ENCODE data around the gene CSF3R. TPM values are rescaled to one million over a fixed set of nuclear protein-coding genes. Genes with fewer than 3 reads are reported as not detected.

Gene CSF3R
- total RNA-seq, 1 donor = not detected

DNA sequence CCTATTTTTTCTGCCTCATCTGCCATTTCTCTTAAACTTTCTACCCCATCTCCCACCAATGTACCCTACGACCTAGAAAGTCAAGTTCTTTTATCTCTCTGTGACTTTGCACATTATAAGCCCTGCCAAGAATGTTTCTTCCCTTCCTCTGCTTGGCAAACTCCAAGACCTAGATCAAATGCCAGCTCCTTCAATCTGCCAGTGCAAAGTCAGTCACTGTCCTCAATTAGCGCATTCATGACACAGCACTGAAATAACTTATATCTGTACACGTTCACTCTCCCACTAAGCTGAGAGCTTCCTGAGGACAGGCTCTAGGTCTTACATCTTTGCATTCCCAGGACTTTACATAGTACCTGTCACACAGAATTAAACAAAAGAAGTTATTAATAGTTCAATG, 63.6 kb downstream of the CSF3R start:
- H3K36me3 ChIP-seq (ENCODE audit: insufficient read depth, low read length) = peaks cover 24% of the 10 kb centered on the region
- H3K79me2 ChIP-seq (ENCODE audit: insufficient read depth, low read length) = no peaks in the 10 kb centered on the region
- no peak overlapping the region for H3K4me2 ChIP-seq (ENCODE audit: insufficient read depth, low read length)
- H2AFZ ChIP-seq (ENCODE audit: low read length) = no peak overlapping the region
- no peak overlapping the region for H3K4me3 ChIP-seq (ENCODE audit: insufficient read depth, low read length)
- H3K9me3 ChIP-seq (ENCODE audit: low read depth, low read length) = no peaks in the 10 kb centered on the region
- no peak for DNase-seq (ENCODE audit: insufficient read length, low spot score, missing footprints)
- TF ChIP-seq, protein P1, sequence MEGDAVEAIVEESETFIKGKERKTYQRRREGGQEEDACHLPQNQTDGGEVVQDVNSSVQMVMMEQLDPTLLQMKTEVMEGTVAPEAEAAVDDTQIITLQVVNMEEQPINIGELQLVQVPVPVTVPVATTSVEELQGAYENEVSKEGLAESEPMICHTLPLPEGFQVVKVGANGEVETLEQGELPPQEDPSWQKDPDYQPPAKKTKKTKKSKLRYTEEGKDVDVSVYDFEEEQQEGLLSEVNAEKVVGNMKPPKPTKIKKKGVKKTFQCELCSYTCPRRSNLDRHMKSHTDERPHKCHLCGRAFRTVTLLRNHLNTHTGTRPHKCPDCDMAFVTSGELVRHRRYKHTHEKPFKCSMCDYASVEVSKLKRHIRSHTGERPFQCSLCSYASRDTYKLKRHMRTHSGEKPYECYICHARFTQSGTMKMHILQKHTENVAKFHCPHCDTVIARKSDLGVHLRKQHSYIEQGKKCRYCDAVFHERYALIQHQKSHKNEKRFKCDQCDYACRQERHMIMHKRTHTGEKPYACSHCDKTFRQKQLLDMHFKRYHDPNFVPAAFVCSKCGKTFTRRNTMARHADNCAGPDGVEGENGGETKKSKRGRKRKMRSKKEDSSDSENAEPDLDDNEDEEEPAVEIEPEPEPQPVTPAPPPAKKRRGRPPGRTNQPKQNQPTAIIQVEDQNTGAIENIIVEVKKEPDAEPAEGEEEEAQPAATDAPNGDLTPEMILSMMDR (IDR thresholded peaks at IDR 0.05; ENCODE audit: extremely low read depth, low read depth, low read length) = no peak
- H3K27me3 ChIP-seq (ENCODE audit: insufficient read depth, low read length) = no peaks in the 10 kb centered on the region
- no peak overlapping the region for H3K27ac ChIP-seq (ENCODE audit: low read depth, low read length)
- H3K4me1 ChIP-seq (ENCODE audit: insufficient read depth, low read length) = peaks cover 5% of the 10 kb centered on the region
- no peaks in the 10 kb centered on the region for H4K20me1 ChIP-seq (ENCODE audit: insufficient read depth, low read length)

- no peak for DNase-seq (ENCODE audit: insufficient read length, low spot score, missing footprints)
- peaks cover 21% of the 10 kb centered on the region for H3K36me3 ChIP-seq (ENCODE audit: insufficient read depth, low read length)
- no peak overlapping the region for H3K4me3 ChIP-seq (ENCODE audit: insufficient read depth, low read length)
- H3K9me3 ChIP-seq (ENCODE audit: low read depth, low read length) = no peaks in the 10 kb centered on the region
- no peak overlapping the region for H3K4me2 ChIP-seq (ENCODE audit: insufficient read depth, low read length)
- no peak overlapping the region for H3K27ac ChIP-seq (ENCODE audit: low read depth, low read length)
- no peaks in the 10 kb centered on the region for H4K20me1 ChIP-seq (ENCODE audit: insufficient read depth, low read length)
- H3K79me2 ChIP-seq (ENCODE audit: insufficient read depth, low read length) = no peaks in the 10 kb centered on the region
- TF ChIP-seq, protein P1 (IDR thresholded peaks at IDR 0.05; ENCODE audit: extremely low read depth, low read depth, low read length) = no peak
- H3K4me1 ChIP-seq (ENCODE audit: insufficient read depth, low read length) = peaks cover 5% of the 10 kb centered on the region
- H2AFZ ChIP-seq (ENCODE audit: low read length) = no peak overlapping the region
- H3K27me3 ChIP-seq (ENCODE audit: insufficient read depth, low read length) = no peaks in the 10 kb centered on the region
Observed at GRCh38 chr1:36417931-36418330, 64.8 kb downstream of the CSF3R start.

Small RNAs within 50 kb of the gene (small RNA-seq; reads per million reads assigned to genes)
- 1.6 reads per million, percentile 54 among the genes with 10 or more reads in this experiment for gene SNORA63C

Other genes with a start within 250 kb of the CSF3R start
- 1.8 and 2.2 TPM in 2 replicates for gene SH3D21, start 176.5 kb downstream of the CSF3R start, total RNA-seq
- gene EVA1B, start 159.3 kb downstream of the CSF3R start, total RNA-seq = 119 and 135 TPM in 2 replicates
- 11.9 and 12.4 TPM in 2 replicates for gene STK40, start 97.0 kb downstream of the CSF3R start, total RNA-seq
- 4.4 and 6.2 TPM in 2 replicates for gene LSM10, start 85.0 kb downstream of the CSF3R start, total RNA-seq
- gene OSCP1, start 32.5 kb downstream of the CSF3R start, total RNA-seq = 14.5 and 15.6 TPM in 2 replicates
- 77.1 and 77.2 TPM in 2 replicates for gene MRPS15, start 18.5 kb downstream of the CSF3R start, total RNA-seq

Measured in osteoblast (primary cell).